Stimulated activated CD4-positive, alpha-beta T cell treated with anti-CD3 and anti-CD28 coated beads, Interleukin-4, amount 100 ng/mL, for 24 hours (primary cell): ENCODE data around the gene LRP6.
"Not testable (repeated sequence)": the region's sequence is repeated elsewhere in the genome, so short reads cannot be mapped to it uniquely, and the experiment has no call there.

Source experiments
- DNase-seq: peaks from one replicate; pipeline ENCODE4 v3.0.0-alpha.2; 2020

The LRP6 gene

DNA sequence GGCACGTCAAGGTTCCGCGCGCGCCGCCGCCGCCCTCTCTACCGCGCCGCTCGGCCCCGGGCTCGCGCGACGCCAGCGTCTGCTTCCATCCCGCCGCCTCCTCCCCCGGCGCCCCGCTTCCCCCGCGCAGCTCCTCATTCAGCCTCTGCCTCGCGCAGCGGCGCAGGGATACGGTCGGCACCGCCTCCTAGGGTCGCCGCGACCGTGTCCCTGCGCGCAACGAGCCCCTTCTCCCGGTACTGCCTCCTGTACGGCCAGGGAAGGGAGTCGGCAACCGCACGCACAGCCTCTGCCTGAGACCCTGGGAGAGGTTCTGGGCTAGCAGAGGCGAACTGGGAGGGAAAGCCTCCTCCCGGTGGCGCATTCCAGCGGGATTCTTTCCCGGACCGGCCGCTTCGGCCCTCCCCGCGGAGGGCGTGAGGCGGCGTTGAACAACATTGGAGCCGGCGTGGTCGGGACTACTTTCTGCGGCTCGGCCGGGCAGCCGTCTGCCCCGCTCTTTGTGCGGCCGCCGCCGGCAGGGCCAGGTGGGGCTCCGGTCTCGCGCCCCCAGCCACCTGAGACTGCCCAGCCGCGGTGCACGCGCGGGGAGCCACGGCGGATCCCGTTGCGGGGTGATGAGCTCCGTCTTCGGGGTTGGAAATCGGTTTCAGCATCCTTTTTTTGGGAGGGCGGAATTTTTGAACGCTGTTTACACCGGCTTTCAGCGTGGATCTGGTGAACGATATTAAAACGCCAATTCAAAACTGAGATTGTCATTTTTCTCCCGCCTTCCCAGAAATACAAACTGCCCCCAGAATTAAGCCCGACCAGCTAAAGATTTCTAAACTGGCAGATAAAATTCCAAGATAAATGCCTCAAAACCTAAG is at the start of gene LRP6:
LRP6 (minus strand) TSS at position 172 of the 869 bp plus-strand sequence. CDS start 309 bp downstream, outside the sequence.
- DNase-seq, result peak; percentile 81

DNA sequence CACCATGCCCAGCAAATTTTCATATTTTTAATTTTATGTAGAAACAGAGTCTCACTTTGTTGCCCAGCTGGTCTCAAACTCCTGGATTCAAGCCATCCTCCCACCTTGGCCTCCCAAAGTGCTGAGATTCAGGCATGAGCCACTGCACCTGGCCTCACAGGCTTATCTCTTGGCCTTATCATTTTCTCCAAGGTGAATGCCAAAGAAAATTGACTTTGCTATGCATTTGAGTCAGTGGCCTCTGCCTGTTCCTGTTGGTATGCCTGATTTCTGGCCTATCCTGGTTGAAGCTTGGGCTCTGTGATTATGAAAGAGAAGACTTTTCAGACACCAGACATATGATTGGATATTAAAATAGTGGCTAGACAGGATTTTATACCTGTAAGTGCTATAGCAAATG is 49.0 kb upstream of the LRP6 start:
- DNase-seq, result no peak

DNA sequence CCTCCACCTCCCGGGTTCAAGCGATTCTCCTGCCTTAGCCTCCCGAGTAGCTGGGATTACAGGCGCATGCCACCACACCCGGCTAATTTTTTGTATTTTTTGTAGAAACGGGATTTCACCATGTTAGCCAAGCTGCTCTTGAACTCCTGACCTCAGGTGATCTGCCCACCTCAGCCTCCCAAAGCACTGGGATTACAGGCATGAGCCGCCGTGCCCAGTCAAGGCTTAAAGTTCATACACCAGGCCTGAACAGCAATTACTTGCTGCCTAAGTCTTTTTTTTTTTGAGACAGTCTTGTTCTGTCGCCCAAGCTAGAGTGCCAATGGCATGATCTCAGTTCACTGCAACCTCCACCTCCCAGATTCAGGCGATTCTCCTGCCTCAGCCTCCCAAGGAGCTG is 43.9 kb upstream of the LRP6 start:
- DNase-seq, result not testable (repeated sequence)

DNA sequence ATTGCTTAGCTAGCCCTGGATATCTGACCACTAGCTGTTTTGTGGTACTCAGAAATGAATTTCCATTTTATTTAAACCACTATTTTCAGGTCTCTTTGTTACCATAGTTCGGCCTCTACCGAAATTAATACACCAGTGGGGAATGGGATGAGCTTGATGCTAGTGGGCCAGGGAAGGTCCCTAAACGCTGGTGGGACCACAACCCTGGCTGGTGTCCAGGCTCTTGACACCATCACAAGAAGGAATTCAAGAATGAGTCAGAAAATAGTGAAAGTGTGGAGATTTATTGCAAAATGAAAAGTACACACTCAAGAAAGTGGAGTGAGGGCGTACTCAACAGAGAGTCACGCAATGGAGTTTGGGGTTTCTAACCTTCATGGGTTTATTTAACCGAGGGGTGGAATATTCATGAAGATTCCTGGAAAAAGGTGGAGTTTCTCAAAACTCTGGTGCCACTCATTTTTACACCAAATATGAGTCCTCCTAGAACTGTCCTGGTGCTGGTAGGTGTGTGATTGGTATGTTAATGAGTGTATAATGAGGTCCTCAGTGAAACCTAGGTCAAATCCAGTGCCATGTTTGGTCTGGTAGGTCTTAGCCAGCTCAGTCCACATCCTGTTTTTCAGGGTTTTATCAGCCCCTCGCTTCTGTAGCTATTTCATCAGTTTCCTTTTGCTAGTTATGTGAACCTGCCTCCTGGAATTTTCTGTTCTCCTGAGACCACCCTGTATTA is 38.9 kb upstream of the LRP6 start:
- no peak for DNase-seq

DNA sequence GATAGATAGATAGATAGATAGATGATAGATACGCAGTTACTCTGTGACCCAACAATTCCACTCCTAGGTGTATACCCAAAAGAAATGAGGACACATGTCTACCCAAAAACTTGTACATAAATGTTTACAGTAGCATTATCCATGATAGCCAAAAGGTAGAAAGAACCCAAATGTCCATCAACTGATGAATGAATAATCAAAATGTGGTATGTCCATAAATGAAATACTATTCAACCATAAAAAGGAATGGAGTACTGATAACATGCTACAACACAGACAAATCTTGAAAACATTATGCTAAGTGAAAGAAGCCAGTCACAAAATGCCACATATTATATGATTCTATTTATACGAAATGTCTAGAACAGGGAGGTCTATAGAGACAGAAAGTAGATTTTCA is 36.1 kb upstream of the LRP6 start:
- no peak for DNase-seq

DNA sequence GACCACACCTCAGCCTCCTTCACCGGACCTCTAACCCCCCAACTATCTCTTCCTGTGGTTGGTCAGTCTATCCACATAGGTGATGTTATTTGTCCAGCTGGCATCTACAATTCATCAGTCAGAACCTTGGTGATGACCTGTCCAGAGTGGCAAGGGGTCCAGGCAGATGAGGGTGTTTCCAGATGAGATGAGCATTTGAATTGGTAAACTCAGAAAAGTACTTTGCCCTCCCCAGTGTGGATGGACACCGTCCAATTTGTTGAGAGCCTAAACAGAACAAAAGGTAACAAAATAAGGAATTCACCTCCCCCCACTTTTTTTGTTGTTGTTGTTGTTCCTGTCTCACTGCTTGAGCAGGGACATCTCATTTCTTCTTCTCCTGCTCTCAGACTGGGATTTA is 34.3 kb upstream of the LRP6 start:
- DNase-seq, result no peak

DNA sequence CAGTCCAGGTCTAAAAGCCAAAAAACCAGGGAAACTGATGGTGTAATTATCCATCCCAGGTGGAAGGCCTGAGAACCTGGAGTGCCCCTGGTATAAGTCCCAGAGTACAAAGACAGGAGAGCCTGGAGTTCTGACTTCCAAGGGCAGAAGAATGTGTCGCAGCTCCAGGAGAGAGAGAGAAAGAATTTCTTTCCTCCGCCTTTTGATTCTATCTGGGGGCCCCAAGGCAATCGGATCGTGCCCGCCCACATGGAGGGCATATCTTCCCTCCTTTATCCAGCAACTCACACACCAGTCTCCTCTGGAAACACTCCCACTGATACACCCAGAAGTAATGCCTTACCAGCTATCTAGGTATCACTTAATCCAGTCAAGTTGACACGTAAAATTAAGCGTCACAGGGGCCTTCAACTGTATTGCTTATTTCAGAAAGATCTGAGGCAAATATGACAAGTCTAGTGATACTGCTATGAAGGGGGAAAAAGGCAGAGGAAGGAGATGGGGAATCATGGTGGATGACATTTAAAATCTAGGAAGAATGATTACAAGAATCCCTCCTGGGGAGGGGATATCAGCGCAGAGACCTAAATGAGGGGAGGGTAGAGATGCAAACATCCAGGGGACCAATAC is 30.5 kb upstream of the LRP6 start:
- DNase-seq, result no peak

DNA sequence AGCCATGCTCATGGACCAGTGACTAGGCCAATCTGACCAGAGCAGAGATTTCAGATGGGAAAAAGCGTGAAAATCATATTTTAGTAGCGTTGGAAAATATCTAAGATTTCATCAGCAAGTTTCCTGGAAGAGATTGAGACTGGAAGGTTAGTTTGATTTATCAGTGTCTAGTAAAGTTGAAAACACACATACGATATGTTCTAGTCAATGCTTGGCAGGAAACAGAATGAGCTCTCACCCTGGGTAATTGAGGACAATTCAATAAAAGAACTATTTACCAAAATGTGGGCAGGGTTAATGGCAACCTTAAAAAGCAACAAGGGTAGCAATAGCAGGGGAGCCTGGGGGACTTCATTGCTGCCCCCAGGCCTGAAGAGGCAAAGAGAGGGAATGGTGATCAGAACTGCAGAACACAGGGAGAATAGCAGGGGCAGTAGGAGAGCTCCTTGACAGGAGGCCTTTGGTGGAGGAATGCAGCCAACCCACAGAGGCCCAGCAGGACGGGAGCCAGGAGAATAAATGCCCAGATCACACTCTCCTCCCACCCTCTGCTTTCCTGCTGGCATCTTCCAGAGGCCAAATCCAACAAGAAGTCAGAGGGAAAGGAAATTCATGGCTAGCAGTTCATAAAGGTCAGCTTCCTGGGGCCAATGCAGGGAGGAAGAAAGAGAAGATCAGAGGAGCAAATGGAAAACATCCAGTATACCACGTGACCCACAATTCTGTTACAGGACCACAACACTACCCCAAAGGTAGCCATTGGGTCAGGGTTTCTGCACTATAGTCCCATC is 27.6 kb upstream of the LRP6 start:
- DNase-seq, result no peak

DNA sequence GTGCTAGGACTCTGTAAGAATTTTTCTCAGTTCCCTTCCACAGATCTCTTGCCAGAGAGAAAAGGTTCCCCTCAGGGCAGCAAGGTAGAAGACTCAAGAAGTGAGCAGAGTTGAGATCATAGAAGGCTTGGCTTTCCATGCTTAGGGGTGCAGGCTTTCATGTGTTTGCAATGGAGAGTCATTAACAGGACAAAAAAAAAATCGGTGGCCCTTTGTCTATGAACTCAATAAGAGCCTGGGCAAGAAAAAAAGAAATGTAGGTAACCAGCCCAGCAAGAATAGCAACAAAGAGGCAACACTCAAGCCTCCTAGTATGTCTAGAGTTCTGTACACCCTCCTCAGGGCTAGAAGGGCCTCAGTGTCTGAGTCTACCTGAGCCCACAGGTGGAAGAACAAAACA is 23.4 kb upstream of the LRP6 start:
- DNase-seq, result no peak

DNA sequence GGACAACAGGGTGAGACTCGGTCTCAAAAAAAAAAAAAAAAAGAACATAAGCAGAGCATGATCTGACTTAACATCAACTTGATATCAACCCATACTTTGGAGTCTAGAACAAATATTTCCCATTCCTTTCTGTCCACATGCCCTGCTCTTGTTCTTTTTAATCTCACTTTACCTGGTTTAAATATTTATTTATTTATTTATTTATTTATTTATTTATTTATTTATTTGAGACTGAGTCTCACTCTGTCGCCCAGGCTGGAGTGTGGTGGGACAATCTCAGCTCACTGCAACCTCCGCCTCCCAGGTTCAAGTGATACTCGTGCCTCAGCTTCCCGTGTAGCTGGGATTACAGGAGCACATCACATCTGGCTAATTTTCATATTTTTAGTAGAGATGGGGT is 19.6 kb upstream of the LRP6 start:
- no peak for DNase-seq

DNA sequence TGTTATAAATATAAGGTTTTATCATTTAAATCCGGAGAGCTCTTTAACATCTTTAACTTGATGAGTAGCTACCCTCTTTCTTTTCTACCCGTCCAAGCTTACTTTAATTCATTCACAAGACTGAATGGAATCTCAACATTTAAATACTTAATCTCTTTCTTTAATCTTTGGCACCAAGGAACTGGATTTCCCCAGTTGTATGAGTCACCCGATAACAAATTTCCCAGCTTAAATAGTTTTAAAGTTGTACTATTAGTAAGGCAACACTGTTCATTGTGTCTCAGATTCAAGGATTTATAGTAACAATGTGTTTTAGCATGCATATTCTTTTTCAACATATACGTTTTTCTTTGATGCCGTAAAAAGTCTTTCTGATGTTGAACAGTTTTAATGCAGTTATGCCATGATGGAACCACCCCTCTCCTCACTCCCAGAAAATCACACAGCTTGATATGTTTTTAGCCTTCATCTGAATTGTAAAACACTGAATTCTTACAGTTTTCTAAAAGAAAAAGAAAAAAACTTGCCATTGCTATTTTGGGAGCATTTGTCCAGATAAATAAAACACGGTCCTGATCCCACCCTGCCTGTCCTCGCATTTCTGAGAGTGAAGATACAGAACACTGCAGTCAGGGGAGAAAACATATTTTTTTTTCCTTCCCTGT is 16.0 kb upstream of the LRP6 start:
- no peak for DNase-seq

DNA sequence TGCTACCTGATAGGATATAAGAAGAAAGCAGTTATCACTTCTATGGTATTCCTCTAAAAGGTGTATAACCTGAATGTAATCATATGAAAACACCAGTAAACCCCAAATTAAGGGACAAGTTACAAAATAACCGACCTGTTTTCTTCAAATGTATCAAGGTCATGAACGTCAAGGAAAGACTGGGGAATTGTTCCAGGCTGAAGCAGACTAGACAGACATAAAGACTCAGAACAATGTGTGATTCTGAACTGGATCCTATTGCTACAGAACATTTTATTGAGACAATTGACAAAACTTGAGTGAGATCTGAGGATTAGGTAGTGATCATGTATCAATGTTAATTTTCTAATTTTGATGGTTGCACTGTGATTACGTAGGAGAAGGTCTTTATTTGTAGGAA is 15.4 kb upstream of the LRP6 start:
- no peak for DNase-seq

DNA sequence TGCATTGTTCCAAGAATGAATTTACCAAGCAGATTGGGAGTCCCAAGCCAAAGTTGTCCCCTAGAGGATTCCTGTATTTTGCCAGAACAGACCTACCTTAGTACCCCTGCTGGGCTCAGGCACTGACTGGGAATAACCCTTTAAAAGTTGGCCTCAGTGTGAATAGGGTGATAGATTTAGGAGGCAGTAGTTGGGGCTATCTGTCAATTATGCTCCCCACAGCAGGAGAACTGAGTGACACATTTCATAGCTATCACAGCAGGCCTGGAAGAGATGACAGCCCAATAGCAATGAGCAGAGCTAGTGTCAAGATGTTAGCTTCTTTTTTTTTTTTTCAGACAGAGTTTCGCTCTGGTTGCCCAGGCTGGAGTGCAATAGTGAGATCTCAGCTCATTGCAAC is 14.3 kb upstream of the LRP6 start:
- DNase-seq, result no peak

DNA sequence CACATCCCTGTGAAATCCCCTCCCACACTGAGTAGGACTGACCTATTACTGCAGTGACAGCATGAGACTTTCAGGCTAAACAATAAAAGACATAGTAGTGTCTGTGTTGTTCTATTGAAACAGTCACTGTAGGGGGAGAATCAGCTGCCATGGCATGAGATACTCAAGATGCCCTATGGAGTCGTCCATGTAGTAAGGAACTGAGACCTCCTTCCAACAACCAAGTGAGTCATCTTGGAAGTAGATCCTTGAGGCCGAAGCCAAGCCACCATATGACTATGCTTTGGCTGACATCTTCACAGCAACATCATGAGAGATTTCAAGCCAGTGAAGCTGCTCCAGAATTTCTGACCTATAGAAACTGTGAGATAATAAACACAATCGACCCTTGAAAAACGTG is 12.1 kb upstream of the LRP6 start:
- DNase-seq, result no peak

DNA sequence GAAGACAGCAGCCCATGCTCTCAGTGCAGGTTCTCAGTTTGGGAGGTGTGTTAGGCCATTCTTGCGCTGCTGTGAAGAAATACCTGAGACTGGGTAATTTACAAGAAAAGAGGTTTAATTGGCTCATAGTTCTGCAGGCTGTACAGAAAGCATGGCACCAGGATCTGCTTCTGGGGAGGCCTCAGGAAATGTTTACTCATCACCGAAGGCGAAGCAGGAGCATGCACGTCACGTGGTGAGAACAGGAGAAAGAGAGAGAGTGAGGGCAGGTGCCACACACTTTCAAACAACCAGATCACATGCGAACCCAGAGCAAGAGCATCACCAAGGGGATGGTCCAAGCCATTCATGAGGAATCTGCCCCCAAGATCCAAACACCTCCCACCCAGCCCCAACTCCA is 9.0 kb upstream of the LRP6 start:
- DNase-seq, result no peak

DNA sequence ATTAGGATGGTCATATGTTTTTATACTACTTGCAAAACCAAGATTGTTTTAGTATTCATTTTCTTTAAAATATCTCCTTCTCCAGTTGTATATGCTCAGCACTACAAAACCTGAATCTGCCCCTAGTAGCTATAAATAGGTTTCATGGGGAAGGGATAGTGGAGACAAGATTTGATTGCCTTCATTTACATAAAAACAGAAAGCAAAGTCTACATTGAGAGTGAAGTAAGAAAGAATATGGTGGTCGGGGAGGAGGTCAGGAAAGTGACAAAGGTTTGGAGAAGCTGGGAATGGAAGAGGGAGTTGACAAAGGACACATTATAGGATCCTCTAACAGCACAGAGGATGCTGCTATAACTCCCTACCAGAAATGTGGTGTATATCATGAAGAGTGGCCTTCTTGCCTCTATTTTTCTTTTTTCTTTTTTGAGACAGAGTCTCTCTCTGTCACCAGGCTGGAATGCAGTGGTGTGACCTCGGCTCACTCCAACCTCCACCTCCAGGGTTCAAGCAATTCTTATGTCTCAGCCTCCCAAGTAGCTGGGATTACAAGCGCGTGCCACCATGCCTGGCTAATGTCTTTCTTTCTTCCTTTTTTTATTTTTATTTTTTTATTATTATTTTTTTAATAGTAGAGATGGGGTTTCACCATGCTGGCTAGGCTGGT is 6.6 kb upstream of the LRP6 start:
- no peak for DNase-seq

DNA sequence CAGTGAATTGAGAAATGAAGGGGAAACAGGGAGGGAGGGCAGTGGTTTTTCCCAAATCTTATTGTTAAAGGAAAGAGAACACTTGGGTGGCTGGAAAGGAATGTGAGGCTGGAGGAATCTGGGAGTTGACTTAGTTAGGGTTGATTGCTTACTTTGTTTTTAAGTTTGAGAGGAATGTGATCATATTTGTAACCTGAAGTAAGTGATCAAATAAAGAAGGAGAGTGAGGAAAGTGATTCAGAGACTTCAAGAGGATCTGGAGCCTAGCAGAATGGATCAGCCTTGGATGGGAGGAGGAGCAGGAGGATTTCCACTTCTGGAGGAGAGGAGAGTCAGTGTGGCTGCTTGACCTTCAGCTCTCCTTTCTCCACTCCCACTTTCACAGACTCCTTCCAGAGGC is 6.0 kb upstream of the LRP6 start:
- DNase-seq, result no peak

DNA sequence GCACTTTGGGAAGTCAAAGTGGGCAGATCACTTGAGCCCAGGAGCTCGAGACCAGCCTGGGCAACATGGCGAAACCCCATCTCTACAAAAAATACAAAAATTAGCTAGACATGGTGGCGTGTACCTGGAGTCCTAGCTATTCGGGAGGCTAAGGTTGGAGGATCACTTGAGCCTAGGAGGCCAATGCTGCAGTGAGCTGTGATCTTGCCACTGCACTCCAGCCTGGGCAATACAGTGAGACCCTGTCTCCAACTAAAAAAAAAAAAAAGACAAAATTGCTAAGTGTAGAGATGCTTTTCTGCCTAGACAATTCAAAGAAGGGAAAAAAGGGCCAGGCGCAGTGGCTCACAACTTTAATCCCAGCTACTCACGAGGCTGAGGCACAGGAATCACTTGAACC is 3.4 kb upstream of the LRP6 start:
- no peak for DNase-seq

DNA sequence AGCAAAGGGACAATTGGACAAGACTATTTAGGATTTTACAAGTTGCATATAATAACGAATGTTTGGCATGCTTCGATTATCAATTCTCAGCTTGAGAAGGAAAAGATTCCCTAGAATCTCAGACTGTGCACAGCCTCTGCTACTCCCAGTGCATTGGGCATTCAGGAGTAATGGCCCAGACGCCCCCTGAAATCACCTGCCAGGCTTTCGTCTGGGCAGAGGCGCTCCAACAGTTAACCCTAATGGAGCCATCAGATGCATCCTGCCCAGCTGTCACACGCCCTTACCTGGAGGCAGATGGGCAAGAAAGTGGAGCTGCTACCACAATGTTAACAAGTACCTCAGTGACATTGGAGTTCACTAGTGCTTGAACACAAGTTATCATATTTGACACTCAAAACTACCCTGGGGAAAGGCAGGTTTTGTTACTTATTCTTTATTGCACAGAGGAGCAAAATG is 927 bp upstream of the LRP6 start:
- DNase-seq, result no peak

DNA sequence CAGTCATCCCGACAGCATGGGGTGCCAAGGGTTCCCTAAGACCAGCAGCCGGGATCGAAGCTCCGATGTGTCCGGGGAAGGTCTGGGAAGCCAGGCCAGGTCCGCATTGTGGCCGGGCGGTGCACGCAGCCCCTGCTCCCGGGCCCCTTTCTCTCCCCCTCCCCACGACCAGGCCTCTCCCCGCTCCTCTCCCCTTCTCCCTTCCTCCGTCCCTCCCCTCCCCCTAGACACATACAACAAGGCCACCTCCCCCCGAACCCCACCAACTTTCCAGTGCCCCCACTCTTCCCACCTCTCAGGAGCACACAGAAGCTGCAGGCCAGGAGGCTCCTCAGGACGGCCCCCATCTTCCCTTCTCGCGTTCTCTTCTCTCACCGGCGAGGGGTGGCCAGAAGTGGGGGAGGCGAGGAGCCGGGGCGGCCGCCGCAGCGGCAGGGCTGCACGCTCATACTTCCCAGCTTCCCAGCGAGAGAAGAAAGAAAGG is 413 bp downstream of the LRP6 start:
- DNase-seq, result no peak

DNA sequence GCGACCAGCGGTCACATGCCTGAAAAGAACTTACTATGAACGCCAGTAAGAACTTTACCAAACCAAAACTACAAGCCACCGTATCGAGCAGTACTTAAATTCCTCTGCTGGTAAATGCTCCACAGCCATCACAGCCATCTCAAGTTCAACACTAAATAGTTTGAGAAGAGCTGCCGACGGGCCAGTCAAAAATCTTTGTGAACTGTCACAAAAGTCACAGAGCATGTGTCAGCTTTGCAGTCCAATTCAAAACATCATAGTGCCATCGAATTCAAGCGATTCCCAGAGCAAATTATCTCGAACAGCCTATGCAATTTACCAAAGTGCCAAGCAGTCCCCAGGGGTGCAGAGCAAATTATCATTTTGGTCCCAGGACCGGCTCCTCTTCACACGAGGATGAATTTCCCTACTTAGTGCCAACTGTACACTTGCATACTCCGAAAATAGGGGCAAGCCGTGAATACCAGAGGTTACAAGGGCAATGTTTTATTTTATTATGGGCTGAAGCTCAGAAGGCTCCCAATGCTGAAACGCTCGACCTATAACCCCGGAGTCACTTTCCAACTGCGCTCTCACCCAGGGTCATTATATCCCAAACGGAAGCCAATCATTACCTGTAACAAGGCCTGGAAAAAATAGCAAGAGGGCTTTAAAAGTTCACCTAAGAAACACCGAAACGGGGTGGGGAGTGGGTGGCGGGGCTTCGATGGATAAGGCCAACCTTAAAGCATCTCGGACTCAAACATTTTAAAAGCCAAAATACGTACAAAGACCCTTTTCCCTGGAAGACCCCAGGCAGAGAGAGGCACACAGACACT is 1.1 kb downstream of the LRP6 start:
- DNase-seq, result no peak
